GM18520 (cell line): ENCODE results near the gene CLRN3.

Source experiments
- ATAC-seq: cut with Tn5 transposase; IDR thresholded peaks from one replicate; pipeline ENCODE4 v1.9.1; 2021; ENCODE audit not compliant: unreplicated experiment

Gene CLRN3

GRCh38 chr10:127892743-127893142 lies at the start of gene CLRN3:
Gene CLRN3, minus strand, starts transcription at chr10:127892941. Its CDS starts 157 bp downstream, at chr10:127892784.
- ATAC-seq: no peak

GRCh38 chr10:127940866-127941640 lies 48.3 kb upstream of the CLRN3 start:
- ATAC-seq: no peak

- no peak for ATAC-seq
Observed at GRCh38 chr10:127939786-127940330, 47.1 kb upstream of the CLRN3 start.

GRCh38 chr10:127937915-127938463 lies 45.2 kb upstream of the CLRN3 start:
- no peak for ATAC-seq

DNA sequence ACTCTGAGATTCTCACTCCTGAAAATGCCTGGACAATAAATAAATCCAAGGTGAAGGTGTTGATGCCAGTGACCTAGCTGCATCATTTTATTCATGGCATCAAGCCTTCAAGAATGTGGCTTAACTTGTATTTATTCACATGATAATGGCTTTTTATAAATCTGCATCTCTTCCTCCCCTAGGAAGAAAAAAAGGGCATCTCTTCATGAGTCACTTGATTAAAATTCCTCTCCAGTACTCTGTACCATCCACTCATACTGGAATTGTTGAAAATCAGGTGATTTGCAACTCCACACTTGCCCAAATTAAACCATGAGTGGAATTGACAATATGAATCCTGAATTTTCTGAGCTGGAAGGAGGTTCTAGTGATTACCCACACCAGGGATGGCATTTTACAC lies 44.3 kb upstream of the CLRN3 start:
- no peak for ATAC-seq

- no peak for ATAC-seq
Observed at GRCh38 chr10:127935071-127935561, 42.4 kb upstream of the CLRN3 start.

DNA sequence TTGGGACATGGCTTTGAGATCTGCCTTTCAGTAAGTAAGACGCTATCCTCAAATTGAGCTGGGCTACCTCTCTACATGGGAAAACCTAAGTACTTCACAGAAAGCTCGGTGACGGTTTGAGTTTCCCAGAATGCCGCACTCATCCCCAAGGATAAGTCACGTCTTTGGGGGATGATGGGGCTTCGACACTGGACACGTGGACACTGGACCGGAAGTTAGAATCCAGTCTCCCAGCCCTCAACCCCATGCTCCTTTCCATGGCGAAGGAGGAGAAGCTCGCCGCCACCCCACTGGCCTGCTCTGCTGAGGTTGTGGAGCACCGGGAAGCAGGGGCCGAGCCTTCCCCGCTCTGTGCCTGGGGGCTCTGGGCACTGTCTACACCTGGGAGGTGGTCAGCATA lies 41.6 kb upstream of the CLRN3 start:
- no peak for ATAC-seq

DNA sequence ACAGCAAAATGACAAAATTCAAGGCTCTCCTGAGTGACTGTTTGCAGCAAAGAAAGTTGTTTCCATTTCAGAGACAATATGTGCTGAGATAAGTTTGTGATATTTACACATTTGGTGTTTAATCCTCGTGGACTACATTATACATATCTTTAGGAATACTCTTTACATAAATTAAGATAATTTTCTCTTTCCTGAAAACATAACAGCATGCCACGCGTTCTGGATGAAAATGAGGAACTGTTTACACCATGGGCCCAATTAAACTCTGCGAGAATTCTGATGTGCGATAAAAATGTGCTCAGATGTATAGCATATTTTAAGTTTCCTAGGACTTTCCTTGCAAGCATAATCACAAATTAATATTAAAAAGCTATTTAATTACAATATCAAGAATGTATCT lies 40.5 kb upstream of the CLRN3 start:
- no peak for ATAC-seq

DNA sequence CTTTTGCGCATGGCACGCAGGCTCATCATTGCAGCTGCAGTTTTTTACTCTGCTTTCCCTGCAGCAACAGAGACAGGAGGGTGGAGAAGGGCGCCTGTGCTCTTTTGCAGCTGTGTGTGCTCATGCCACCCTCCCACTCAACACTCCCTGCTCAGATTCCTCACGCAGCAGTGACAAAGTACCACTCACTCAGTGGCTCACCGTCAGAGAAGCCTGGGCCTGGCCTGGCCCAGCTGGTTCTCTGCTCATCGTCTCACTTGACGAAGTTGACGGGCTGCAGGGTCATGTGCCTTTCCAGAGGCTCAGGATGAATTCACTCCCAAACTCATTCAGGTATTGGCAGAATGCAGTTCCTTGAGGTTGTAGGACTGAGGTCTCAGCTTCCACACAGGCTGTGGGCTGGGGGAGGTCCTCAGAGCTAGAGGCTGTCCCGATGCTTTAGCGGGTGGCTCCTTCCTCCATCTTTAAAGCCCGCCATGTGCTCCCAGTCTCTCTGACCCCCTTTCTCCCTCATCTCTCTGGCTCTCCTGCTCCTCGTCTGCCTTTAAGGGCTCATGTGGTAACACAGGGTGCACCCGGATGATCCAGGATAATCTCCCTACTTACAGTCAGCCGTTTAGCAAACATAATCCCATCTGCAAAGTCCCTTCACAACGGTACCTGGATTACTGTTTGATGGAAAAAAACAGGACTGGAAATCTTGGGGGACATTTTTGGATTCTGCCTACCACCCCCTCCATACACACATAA lies 40.0 kb upstream of the CLRN3 start:
- ATAC-seq: no peak

GRCh38 chr10:127928021-127928806 lies 35.5 kb upstream of the CLRN3 start:
- ATAC-seq: no peak

- no peak for ATAC-seq
Observed at GRCh38 chr10:127926455-127926854, 33.7 kb upstream of the CLRN3 start.

- ATAC-seq: no peak
Observed at GRCh38 chr10:127925471-127926207, 32.9 kb upstream of the CLRN3 start.

- ATAC-seq: no peak
Observed at GRCh38 chr10:127923646-127924045, 30.9 kb upstream of the CLRN3 start.

- no peak for ATAC-seq
Observed at GRCh38 chr10:127922675-127923366, 30.1 kb upstream of the CLRN3 start.

- ATAC-seq: no peak
Observed at GRCh38 chr10:127922206-127922605, 29.5 kb upstream of the CLRN3 start.

- ATAC-seq: no peak
Observed at GRCh38 chr10:127921753-127922145, 29.0 kb upstream of the CLRN3 start.

DNA sequence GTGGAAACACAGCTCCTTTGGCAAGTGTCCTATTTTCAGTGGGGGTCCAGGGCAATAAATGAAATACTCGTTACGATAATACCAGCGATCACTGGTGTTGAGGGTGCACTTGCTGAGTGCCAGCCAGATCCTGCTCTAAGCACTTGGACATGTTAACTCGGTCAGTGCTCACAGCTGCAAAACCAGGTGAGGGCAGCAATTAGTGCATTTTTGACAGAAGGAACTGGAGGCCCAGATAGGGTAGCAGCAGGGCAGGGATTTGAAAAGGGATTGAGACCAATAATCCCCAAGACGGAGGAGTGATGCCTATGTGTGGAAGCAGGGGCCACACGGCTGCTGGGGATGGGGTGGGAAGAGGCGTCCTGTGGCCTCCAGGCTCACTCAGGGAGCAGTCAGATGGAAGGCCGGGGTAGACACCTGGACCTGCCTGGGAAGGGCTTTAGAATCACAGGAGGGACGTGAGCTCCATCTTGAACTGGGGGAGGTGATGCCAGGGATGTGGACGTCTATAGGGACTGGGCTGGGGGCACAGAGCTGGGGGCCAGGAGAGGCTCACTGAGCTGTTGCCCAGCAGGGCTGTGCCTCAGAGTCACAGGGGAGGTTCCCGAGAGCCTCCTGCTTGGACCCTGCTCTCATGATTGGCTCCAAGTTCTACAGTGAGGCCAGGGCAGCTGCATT lies 28.5 kb upstream of the CLRN3 start:
- ATAC-seq: no peak

DNA sequence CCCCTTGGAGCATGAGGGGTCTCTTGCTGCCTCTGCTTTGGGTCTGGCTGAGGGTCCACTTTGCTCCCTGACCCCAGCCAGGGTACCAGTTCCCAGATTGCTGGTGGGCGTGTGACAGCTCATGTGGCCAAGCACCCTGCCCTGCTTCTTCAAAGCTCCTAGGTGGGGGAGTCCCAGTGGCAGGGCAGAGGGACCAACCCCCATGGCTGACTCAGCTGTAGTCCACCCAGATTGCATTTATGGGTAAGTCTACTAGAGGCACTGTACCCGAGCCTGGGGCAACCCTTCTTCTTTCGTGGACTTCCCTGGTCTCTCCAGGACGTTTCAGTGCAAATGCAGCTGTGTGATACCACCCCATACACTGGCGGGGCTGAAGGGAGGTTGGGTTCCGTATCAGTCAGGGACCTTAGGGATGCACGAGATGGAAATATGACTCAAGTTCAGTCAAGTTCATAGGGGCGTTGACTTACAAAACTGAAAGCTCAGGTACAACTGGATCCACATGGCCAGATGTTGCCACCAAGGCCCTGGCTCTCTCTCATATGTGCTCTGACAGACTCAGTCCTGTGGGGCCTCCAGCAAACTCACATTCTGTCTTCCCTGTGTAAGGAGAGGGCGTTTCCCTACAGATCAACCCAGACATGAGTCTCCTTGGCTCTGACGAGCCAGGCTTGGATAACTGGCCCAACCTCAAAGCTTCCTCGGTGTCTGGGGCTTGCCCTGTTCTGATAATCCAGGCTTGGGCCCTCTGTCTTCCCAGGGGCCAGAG lies 27.7 kb upstream of the CLRN3 start:
- no peak for ATAC-seq
